T-helper 2 cell treated with Interferon-gamma antibody and Interleukin-4, amounts not matched to agents 5 μg/mL and 100 μg/mL, for 36 hours (primary cell): Measurements from ENCODE around the gene CHMP6.

Experiments used
- DNase-seq: peaks from one replicate; pipeline ENCODE4 v3.0.0; 2021; ENCODE audit warnings: low spot score
- H3K27ac Mint-ChIP-seq: one replicate; pipeline ENCODE4 v1.8.0; 2021; ENCODE audit warnings: mild to moderate bottlenecking, mixed read lengths
- H3K27me3 Mint-ChIP-seq: one replicate; pipeline ENCODE4 v1.8.0; 2021; ENCODE audit warnings: low read depth, mixed read lengths
- H3K36me3 Mint-ChIP-seq: one replicate; pipeline ENCODE4 v1.8.0; 2021; ENCODE audit warnings: low read depth, mixed read lengths
- H3K4me1 Mint-ChIP-seq: one replicate; pipeline ENCODE4 v1.8.0; 2021; ENCODE audit warnings: low read depth, mixed read lengths
- H3K4me3 Mint-ChIP-seq: one replicate; pipeline ENCODE4 v1.8.0; 2022; ENCODE audit warnings: mild to moderate bottlenecking, moderate library complexity, mixed read lengths
- H3K9me3 Mint-ChIP-seq: one replicate; pipeline ENCODE4 v1.8.0; 2021; ENCODE audit warnings: mixed read lengths

CHMP6 gene

DNA sequence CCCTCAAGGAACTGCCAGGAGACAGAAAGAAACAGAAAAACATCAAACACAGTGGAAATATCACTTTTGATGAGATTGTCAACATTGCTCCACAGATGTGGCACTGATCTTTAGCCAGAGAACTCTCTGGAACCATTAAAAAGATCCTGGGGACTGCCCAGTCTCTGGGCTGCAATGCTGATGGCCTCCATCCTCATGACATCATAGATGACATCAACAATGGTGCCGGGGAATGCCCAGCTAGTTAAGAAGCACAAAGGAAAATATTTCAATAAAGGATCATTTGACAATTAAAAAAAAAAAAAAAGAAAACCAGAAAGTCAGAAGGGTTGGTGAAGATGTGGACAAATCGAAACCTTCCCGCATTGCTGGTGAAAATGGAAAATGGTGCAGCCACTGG, 14.9 kb upstream of the CHMP6 start:
- Mint-ChIP-seq H3K4me3 (no peak overlapping the region), H3K4me1 (peaks cover 5% of the 10 kb centered on the region), H3K27ac (no peak overlapping the region), H3K27me3 (peaks cover 7% of the 10 kb centered on the region), H3K36me3 (no peaks in the 10 kb centered on the region), H3K9me3 (no peaks in the 10 kb centered on the region)
- no peak for DNase-seq

DNA sequence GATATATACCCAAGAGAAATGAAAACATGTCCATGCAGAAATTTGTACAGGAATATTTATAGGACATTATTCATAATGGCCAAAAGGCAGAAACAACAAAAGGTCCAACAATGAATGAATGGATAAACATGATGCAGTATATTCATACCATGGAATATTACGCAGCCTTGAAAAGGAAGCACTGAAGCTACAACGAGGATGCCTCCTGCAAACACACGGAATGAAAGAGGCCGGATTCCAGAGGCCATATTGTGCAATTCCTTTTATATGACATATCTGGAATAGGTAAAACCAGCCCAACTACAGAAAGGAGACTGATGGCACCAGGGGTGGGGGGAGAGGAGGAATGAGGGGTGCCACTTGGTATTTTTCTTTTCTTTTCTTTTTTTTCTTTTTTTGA, 14.5 kb upstream of the CHMP6 start:
- DNase-seq: no peak
- Mint-ChIP-seq H3K9me3 (no peaks in the 10 kb centered on the region), H3K27me3 (peaks cover 7% of the 10 kb centered on the region), H3K4me3 (no peak overlapping the region), H3K27ac (no peak overlapping the region), H3K36me3 (no peaks in the 10 kb centered on the region), H3K4me1 (peaks cover 5% of the 10 kb centered on the region)

DNA sequence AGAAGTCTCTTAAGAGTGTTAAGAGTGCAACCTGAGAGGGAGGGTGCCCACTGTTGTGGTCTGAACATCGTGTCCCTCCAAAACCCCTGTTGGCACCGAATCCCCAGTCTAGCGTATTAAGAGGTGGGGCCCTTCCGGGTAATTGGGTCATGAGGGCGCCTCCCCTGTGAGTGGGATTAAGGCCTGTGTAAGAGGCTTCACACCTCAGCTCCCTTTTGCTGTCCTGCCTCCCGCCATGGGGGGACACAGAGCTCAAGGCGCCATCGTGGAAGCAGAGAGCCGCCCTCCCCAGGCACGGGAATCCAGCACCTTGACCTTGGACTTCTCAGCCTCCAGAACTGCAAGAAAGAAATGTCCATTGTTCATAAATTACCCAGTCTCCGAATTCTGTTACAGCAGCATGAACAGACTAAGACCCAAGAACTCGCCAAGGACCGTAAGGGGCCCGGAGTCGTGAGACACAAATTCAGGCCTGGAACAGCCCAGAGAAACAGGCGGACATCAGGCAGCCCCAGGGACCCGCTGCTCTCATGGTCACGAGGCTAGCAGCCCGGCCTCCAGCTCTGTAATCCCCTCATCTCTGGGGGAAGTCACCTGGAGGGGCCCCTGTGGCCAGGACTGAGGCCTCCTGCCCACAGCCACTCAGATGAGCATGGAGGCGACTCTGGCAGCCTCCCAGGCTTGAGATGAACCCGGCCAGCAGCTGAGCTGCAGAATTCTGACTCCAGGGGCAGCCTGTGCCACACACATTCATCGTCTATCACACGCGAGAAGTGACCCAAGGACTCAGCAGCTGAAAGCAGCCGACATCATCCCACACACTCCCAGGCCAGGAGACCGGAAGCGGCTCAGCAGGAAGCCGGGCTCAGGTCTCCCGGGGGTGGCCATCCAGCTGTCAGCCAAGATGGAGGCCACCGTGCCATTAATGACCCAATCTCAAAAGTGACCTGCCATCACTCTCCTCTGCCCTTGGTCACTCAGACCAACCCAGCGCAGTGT, 12.8 kb upstream of the CHMP6 start:
- no peak for DNase-seq
- no peak overlapping the region for H3K27ac Mint-ChIP-seq
- H3K4me3 Mint-ChIP-seq: no peak overlapping the region
- H3K9me3 Mint-ChIP-seq: no peaks in the 10 kb centered on the region
- H3K36me3 Mint-ChIP-seq: no peaks in the 10 kb centered on the region
- peaks cover 7% of the 10 kb centered on the region for H3K27me3 Mint-ChIP-seq
- peaks cover 5% of the 10 kb centered on the region for H3K4me1 Mint-ChIP-seq

DNA sequence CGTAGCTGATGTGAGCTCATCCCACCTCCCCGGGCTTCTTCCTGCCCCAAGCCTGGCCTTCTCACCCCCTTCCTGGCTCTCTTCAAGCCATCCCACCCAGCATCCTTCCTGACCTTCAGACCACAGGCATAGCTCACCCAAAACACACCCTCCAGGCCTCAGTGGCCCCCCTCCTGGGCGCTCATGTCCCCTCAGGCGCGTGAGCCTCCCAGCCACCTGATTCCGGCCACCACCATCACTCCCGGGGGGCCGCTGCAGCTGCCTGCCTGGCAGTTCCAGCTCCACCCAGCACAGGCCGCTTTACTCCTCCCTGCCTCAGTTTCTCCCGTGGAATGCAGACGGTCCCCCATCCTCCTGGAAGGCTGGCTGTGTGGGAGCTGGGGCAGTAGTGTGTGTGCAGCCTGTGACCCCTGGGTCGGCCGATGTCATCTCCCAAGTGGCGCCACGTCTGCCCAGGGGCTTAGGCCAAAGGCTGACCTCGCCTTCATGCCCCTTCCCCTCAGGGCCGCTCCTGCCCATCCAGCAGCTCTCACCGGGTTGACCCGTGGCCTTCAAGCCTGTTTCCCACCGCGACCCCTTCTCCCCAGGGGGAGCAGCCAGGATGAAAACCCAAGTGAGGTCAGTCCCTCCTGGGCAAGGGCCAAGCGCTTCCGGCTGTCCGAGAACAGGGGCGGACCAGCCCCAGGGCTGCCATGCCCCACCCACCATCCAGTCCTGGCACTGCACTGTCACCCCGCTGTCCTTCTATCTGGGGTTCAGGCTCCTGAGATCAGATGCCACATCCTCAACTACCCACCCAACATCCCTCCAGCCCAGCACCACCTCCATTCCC, 11.9 kb upstream of the CHMP6 start:
- Mint-ChIP-seq H3K9me3 (no peaks in the 10 kb centered on the region), H3K27me3 (peaks cover 4% of the 10 kb centered on the region), H3K27ac (no peak overlapping the region), H3K36me3 (no peaks in the 10 kb centered on the region), H3K4me3 (no peak overlapping the region), H3K4me1 (peaks cover 5% of the 10 kb centered on the region)
- no peak for DNase-seq

GRCh38 chr17:80980397-80981061, 11.1 kb upstream of the CHMP6 start:
- H3K36me3 Mint-ChIP-seq: no peaks in the 10 kb centered on the region
- peaks cover 4% of the 10 kb centered on the region for H3K27me3 Mint-ChIP-seq
- H3K4me1 Mint-ChIP-seq: peaks cover 5% of the 10 kb centered on the region
- peak overlapping the region; percentile 53 for H3K4me3 Mint-ChIP-seq
- no peaks in the 10 kb centered on the region for H3K9me3 Mint-ChIP-seq
- peak overlapping the region; percentile 29 for H3K27ac Mint-ChIP-seq
- DNase-seq: peak; percentile 17

DNA sequence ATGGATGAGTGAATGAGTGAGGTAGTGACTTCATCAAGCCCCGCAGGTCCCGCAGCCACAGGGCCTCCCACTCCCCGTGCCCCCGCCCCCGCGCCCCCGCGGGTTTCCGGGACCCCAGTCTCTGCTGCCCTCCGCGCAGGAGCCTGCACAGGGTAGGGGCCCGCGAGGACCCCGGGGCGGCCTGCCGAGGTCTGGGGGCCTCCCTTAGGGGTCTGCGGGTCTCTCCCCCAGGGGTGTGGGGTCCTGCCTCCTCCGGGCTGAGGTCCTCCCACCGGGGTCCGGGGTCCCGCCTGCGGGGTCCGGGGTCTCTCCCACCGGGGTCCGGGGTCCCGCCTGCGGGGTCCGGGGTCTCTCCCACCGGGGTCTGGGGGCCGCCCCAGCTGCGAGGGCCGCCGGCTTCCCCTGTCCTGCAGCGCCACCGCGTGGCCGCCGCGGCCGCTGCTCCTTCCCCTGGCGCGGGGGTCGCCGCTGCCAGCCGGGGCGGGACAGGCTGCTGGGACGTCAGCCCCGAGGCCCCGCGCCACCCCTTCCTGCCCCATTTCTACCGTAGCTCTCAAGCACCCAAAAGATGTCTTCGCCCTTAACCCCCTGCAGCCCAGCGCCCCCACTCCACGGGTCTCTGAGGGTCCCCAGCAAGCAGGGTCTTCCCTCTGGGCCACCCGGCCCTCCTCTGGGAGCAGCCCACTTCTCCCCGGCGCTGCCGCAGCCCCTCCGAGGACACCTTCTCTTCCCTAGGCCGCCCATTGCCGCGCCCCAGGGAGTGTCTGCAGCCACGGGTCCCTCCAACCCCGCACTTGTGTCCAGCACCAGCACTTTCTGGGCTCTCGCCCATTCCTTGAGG, 10.4 kb upstream of the CHMP6 start:
- Mint-ChIP-seq H3K36me3 (no peaks in the 10 kb centered on the region), H3K27me3 (peaks cover 4% of the 10 kb centered on the region), H3K4me3 (peak overlapping the region; percentile 53), H3K4me1 (peaks cover 5% of the 10 kb centered on the region), H3K27ac (no peak overlapping the region), H3K9me3 (no peaks in the 10 kb centered on the region)
- peak; percentile 18 for DNase-seq

DNA sequence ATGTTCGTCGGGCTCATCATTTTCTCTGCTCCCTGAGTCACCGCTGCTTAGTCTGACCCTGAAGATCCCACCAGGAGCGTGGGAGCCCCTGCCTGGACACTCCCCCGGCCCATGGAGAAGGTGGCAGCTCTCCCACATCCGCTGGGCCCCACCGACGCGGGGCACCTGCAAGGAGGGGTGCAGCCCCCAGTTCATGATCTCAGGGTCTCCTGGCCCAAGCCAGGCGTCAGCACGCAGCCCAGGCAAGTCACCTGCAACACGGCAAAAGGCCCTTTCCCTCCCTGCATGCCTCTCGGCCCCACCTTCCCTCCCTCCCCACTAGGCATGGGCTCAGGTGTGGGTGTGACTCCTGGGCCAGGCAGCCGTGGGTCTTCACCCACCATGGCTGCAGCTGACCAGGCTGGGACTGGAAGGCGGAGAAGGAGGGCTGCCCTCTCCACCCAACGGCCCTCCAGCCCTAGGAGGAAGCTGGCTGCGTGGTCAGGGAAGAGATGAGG, 9.7 kb upstream of the CHMP6 start:
- H3K27me3 Mint-ChIP-seq: peaks cover 4% of the 10 kb centered on the region
- peaks cover 5% of the 10 kb centered on the region for H3K4me1 Mint-ChIP-seq
- no peak for DNase-seq
- H3K27ac Mint-ChIP-seq: no peak overlapping the region
- H3K4me3 Mint-ChIP-seq: no peak overlapping the region
- H3K36me3 Mint-ChIP-seq: no peaks in the 10 kb centered on the region
- no peaks in the 10 kb centered on the region for H3K9me3 Mint-ChIP-seq

DNA sequence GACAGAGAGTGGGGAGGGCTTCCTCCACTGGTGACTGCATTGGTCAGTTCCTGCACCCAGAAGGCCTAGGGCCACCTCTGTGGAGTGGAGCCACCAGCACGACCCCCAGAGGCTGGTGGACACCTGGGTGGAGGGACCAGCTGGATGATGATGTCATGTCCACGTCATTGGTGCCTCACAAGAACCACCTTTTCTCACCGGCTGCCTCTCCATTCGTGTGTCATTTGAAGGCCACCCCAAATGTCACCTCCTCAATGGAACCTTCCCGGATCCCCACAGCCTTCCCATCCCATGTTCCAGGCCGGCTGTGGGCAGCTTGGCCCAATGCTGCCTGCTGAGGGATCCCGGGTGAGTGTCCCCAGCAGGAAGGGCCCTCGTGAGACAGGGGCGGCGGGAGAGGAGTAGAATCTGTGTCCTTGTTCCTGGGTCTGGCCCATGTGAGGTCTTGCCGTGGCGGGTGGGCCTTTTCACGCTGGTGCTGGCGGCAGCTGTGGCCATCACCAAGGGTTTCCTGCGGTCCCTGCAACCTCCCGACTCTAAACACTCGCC, 9.1 kb upstream of the CHMP6 start:
- Mint-ChIP-seq H3K27me3 (peaks cover 4% of the 10 kb centered on the region), H3K9me3 (no peaks in the 10 kb centered on the region), H3K36me3 (no peaks in the 10 kb centered on the region), H3K4me3 (no peak overlapping the region), H3K27ac (no peak overlapping the region), H3K4me1 (peaks cover 5% of the 10 kb centered on the region)
- no peak for DNase-seq

DNA sequence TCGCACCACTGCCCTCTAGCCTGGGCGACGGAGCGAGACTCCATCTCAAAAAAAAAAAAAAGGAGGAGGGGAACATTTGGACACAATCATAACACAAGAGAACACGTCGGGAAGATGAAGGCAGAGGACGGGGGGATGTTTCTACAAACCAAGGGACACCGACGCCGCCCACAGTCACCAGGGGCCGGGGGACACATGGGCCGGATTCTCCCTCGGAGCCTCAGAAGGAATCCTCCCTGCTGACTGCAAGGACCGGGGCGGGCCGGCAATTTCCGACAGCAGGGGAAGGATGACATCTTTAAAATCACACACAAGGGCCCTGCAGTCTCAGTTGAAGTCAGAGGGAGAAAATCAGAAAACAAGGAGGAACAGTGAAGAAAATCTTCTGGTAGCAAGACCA, 8.1 kb upstream of the CHMP6 start:
- Mint-ChIP-seq H3K27me3 (peaks cover 4% of the 10 kb centered on the region), H3K9me3 (no peaks in the 10 kb centered on the region), H3K4me3 (no peak overlapping the region), H3K4me1 (peaks cover 5% of the 10 kb centered on the region), H3K36me3 (no peaks in the 10 kb centered on the region), H3K27ac (no peak overlapping the region)
- DNase-seq: no peak

DNA sequence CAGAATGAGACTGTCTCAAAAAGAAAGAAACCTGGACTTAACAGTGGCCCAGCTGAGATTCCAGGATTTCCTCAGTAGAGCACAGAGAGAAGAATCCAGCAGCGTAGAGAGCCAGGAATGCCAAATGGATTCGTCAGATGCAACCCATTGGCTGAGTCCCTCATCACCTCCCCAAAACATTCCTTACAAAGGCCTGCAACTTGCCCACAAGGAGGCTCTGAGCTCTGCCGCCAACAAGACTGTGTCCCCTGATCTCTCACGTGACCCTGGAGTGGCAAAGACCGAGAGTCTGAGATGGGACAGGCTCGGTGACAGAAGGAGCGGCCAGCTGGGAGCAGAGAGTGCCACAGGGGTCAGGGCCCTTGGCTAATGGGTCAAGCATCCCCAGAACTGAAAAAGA, 6.9 kb upstream of the CHMP6 start:
- Mint-ChIP-seq H3K27me3 (peaks cover 6% of the 10 kb centered on the region), H3K27ac (no peak overlapping the region), H3K4me1 (peaks cover 7% of the 10 kb centered on the region), H3K4me3 (no peak overlapping the region), H3K36me3 (no peaks in the 10 kb centered on the region), H3K9me3 (no peaks in the 10 kb centered on the region)
- DNase-seq: no peak

DNA sequence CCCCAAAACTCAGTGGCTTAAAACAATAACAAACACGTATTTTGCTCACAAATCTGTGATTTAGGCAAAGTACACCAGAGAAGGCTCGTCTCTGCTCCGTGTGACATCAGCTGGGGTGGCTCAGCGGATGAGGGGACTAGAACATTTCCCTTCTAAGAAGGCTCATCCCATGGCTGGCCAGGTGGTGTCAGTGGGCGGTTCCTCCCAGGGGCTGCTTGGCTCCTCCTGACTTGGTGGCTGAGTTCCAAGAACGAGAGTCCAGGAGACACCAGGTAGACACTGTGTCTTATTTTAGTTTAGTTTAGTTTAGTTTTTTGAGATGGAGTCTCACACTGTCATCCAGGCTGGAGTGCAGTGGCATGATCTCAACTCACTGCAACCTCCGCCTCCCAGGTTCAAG, 5.6 kb upstream of the CHMP6 start:
- H3K4me3 Mint-ChIP-seq: no peak overlapping the region
- H3K27me3 Mint-ChIP-seq: peaks cover 5% of the 10 kb centered on the region
- no peak for DNase-seq
- H3K4me1 Mint-ChIP-seq: peaks cover 5% of the 10 kb centered on the region
- no peaks in the 10 kb centered on the region for H3K9me3 Mint-ChIP-seq
- no peaks in the 10 kb centered on the region for H3K36me3 Mint-ChIP-seq
- H3K27ac Mint-ChIP-seq: no peak overlapping the region

- Mint-ChIP-seq H3K36me3 (no peaks in the 10 kb centered on the region), H3K4me3 (no peak overlapping the region), H3K4me1 (peaks cover 5% of the 10 kb centered on the region), H3K27ac (no peak overlapping the region), H3K9me3 (no peaks in the 10 kb centered on the region), H3K27me3 (peaks cover 5% of the 10 kb centered on the region)
- no peak for DNase-seq
Observed at GRCh38 chr17:80986816-80987475, 4.7 kb upstream of the CHMP6 start.
